Activated T-helper 9 cell treated with anti-CD3 and anti-CD28 coated beads, Interleukin-2, amount 50 U/mL, for 16 hours (primary cell): ENCODE results near the gene BFSP1.

Experiments used
- DNase-seq: peaks from one replicate; pipeline ENCODE4 v3.0.0-alpha.2; 2020; ENCODE audit warnings: low read depth

The BFSP1 gene

DNA sequence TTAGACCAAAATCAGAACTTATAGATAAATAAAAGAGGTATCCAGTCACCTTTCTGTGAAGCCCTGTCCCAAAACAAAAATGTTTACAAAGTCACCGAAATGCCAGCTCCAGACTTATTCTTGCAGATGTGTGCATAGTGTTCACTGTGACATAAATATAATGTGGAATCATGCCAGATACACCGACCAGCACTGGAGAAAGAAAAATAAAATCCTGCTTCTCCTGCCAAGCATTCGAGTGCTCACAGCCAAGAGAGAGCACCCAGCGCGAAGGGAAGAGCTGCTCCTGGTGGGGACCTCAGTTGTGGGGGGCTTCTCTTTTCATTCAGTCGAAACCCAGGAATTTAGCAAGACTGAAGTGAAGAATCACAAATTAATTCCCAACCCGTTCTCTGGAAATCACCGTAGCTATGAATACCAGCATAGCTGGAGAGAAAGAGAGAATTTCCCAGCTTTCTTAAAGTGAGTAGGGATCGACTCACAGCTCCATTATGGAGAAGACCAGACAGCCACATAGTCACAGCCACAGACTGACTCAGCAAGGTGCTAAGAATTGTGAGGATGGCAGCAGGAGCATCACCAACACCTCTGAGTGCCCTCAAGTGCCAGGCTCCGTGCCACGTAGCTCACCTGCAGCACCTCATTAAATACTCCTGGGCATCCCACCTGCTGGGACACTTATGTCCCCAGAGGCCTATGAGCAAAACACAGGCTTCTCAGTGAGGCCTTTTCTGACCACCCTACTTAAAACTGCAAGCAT is 33.2 kb downstream of the BFSP1 start:
- no peak for DNase-seq

DNA sequence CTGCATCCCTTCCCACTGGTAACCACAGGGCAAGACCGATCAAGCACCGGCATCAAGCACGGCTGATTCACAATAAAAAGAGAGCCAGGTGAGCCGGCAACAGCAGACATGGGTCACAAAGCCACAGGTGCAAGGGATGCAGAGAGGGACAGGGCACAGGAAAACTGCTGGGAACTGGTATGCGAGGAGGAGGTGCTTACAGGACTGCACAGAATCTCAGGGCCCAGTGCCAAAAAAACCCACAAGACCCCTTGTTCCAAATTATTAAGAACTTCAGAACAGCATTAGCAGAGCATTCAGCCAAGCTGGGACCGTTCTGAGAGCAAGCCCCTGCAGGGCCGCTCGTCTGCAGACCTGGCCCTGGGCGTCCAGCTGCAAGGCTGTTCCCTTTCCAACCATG is 35.4 kb downstream of the BFSP1 start:
- DNase-seq, result no peak

DNA sequence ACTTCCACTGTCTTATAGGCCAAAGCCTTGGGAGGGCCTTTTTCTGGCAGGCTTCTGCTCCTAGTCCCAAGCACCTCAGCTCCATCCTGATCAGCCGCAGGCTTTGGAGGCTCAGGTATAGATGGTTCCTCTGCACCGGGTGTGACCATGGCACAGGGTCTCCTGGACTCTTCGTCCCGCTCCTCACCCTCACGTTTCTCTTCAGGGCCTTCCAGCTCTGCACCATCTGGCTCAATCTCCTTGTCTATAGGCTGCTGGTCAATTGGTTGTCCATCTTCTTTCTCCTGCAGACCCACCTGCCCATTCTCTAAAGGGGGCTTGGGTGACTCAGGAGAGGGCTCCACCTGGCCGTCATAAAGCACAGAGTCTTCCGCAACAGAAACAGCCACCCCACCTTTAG is 37.0 kb downstream of the BFSP1 start:
- no peak for DNase-seq

DNA sequence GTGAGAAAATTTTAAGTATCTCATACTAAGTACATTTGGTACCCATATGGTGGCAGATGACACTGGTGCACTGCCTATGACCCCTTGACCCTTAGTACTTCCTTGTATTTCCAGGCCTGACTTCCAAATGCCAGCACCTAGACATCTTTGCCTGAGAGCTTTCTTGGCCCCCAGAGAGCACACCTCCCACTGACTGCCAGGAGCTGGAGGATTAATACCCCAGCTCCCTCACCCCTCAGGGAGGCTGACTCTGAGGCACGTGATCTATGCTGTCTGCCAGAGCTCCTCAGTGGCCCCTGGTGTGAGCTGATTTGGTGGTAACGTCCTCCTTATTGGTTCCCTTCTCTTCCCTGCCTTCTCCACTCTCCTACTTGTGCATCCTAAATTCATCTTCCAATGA is 38.0 kb downstream of the BFSP1 start:
- DNase-seq, result no peak

DNA sequence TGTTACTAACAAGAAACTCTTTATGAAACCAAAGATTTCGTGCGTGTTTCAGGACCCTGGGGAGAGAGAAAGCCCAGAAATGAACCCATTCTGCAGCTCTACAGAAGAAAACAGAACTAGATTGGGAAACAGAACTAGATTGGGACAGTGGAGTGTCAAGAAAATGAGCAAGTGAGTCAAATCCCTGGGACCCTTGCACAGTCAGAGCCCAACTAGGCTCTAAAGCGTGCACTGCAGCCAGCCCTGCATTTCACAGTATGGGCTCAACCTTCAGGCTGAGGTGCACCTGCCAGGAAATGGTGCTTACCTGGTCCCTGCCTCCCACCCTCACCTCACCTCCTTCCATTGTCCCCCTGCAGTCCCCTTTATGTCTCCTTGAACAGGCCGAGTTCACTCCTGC is 39.7 kb downstream of the BFSP1 start:
- DNase-seq, result no peak

DNA sequence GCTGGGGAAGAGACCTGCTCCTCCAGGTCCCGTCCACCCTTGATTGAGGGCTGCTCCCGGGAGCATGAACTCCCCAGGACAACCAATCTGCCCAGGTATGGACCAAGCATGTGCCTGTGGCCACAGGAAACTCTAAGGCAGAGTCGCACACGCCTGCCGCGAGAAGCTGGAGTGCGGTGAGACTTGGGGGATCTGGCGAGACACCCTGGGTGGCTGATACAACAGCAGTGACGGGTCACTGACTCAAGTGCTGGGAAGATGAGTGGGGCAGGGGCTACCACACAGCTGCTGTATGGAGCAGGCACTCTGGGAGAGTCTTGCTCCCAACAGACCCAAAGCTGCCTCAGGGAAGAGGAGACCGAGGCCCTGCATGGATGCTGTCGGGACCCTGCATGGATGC is 40.1 kb downstream of the BFSP1 start:
- no peak for DNase-seq

DNA sequence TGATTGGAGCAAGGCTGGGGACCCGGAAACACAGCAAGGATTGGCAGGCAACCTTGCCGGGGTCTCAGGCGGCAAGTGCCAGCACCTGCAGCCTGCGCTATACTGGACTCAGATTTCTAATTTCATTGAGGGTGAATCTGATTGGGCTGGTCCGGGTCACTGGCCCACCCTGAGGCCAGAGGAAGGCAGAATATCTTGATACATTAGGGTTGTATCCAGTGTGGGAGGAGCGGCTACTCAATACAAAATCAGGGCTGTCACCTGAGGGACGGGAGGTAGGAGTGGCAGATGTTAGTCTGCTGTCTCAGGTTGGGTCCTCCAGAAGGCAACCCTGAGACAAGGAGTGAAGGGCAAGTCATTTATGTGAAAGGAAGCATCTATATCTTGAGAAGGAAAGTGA is 40.7 kb downstream of the BFSP1 start:
- no peak for DNase-seq

DNA sequence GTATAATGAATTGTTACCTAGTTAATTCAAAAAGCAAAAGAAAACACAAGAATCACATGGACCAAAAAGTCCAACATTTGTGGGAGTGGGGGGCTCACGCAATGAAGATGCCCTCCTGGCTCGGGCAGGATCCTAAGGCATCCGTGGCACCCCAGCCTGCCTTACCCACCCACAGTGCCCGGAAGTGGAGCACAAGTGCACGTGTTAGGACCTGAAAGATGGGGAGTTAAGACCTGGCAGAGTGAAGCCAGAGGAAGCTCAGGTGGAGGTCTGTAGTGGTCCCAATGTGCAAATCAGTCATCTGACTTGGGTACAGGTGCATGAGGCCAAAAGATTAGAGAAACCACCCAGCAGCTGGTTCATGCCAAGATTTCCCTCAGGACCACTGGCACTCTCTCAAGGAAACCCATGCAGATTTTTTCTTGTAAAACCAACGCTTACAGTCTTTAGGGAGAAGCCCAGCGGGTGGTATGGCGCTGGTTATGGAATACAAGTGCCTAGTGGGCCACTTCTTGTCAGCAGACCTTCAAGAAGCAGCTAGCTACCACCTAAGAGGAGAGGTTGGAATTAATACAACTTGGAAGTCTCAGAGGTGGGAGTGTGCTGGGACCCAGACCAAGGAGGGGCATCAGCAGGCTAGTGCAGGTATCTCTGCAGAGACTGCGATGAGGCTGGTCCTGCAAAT is 42.1 kb downstream of the BFSP1 start:
- no peak for DNase-seq

DNA sequence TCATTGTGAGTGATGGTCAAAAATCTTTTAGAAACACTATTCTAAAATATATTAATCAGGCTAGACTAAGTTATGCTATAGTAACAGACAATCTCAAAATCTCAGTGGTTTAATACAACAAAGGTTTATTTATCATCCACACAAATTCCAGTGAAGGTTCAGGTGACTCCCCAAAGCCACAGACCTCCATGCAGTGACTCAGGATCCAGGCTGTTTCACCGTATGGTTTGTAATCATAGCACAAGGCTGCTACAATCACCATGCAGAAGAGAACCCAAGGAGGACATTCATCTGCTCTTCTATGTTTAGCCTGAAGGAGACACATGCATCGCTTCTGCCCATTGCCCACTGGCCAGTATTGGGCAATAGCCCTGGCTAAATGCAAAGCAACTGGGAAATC is 46.2 kb downstream of the BFSP1 start:
- no peak for DNase-seq

DNA sequence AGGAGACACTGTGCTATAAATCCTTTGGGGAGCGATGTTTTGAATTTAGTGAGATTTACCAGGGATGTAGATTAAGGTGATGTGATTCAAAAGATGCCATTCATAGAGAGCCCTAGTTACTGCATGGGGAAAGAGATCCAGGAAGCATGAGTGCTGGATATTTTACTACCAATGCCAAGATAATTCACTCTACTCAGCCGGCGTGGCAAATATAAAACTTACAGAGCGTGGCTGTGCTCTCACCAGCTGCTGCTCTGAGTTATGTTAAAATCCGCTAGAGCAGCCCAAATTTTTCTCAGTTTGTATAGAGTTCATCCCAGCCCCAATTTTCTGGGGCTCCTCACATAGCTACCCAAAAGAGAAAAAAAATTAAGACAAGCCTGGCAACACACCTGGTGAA is 48.6 kb downstream of the BFSP1 start:
- DNase-seq, result no peak

DNA sequence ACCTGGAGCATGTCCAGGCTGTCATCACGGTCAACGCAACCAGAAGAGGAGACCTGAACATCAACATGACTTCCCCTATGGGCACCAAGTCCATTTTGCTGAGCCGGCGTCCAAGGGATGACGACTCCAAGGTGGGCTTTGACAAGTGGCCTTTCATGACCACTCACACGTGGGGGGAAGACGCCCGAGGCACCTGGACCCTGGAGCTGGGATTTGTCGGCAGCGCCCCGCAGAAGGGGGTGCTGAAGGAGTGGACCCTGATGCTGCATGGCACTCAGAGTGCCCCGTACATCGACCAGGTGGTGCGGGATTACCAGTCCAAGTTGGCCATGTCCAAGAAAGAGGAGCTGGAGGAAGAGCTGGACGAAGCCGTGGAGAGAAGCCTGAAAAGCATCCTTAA is 49.5 kb downstream of the BFSP1 start:
- DNase-seq, result no peak

DNA sequence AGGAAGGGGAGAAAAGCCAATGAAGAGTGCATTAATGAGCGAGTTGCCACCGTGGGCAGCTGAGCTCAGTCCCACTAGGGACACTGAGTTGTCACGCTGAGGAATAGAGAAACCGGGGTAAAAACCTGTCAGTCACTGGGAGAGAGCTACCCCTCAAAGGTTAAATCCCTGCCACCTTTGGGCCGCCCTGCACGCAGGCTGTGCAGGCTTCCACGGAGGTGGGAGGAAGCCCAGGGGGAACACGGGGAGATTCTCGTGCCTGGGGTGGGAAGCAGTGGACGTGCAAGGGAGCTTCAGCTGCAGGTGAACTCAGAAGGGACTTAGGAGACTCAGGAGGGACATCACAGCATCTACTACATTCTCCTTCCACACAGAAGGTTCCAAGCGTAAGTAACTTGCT is 50.5 kb downstream of the BFSP1 start:
- no peak for DNase-seq

DNA sequence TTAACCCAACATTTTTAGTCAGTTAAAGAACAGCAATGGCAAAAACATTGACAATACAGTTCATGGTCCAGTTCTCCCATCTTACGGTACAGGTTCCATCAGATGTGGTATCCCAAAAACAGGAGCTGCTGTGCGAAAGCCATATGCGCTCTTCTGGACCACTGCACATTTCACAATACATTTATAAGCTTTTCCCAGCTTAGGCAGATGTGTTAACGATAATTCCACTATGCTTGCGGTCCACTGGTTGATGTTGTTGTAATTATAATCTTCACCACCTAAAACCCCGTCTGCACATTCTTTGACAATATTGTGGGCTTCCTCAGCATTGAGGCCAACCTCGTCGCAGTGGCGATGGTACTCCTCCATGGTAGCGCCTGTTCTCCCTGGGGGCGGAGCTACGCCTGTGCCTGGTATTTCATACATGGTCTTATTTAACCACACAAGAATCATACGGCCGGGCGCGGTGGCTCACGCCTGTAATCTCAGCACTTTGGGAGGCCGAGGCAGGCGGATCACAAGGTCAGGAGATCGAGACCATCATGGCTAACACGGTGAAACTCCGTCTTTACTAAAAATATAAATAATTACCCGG is 52.0 kb downstream of the BFSP1 start:
- no peak for DNase-seq

DNA sequence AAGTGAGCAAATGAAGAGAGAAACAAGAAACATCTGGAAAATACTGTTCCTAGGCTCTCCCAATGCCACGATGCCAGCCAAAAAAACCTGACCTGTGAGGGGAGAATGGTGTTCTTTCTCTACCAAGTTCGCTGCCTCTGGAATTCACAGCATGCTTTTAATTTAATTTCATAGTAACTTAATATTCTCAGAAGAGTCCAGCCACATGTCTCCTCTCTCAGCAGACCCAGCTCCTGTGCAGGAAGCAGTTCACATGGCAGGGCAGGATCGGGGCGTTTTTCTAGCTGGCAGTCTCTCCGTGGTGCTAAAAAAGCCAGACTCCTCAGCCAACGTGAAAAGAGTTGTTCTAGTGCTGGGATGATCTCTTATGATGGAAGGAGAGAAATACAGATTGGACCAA is 57.5 kb downstream of the BFSP1 start:
- DNase-seq, result no peak

DNA sequence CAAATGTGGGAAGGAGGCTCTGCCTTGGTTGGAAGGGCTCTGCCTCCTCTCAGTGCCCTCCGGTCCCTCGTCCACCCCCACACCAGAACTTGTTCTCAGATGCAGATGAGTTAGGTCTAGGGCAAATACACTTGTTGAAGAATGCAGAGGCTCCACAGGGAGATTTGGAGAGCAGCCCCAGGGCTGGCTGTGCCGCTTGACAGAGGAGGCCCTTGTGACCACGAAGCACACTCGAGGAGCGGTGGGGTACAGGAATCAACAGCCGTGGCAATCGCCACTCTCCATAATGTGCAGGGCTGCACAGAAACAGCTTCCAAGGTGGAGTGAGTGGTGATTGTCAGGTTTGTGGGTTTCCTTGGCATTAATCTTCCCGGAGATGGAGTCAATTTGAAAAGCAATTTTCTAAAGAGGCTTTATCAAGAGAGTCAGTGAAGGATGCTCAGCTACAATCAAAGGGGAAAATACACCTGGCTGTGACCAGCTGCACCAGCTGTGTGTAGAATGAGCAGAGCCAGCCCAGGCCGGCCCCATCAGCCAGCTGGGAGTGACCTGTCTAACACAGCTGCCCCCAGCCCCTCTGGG is 59.5 kb downstream of the BFSP1 start:
- no peak for DNase-seq

DNA sequence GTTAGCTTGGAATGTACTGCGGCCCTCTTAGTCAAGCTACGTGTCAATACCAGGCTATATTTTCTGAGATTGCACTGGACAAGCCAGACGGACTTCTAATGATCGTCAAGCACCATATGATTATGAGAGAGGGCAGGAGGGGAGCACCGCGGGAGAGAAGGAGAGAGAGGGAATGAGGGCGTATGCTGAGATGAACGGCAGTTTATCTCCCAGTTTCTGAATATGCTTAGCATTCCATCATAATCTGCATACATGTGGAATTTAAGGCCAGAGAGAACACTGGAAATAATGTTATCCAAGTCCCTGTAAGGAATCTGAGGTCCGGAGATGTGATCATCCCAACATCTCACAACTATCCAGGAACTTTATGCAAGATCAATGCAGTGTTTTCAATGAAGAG is 60.2 kb downstream of the BFSP1 start:
- no peak for DNase-seq

DNA sequence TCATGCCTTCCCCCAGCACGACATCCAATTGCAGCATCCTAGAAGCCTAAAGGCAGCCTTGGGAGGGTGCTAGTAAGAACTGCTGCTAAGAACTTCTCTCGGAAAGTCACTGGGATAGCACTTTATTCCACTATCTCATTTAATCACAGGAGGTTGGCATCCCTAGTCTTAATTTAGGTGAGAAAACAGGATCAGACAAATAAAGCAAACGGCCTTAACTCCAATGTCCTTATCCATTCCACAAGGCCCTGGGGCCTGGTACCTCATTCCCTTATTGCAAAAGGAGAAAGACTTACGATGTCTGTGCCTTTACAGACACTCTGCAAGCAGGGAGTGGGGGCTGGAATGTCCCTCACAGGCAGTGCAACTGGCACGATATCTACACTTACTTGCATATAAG is 60.7 kb downstream of the BFSP1 start:
- DNase-seq, result no peak

DNA sequence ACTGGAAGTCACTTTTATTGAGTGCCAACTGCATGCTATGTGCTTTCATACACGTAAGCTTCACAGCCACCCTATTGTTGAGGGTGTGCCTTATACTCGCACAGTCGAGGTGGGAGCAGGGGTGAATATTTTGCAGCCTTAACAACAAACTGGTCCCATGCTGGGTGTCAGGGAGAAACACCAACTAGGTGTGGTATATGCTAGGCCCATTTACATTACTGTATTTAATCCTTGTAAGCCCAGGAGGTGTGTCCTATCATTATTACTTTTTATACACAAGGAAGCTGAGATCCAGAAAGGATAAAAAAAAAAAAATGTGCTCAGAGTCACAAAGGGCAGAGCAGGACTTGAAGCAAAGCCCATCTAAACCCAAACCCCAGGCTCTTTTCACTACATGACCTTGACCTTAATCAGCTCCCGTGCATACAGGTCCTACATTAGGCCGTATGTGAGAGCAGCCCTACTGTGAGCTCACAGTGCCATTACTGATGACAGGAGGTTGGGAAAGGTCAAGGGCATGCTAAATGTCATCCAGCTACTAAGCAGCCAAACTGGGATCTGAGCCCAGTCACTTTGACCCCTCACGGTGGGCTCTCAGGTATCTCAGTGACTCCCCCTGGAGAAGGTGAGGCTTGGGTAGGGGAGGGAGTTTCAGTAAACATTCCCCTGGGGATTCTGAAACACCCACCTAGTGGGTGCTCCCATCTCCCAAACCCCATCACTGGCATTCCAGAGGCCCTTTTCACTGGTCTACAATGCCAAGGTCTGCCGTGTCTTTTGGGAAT is 61.7 kb downstream of the BFSP1 start:
- no peak for DNase-seq

DNA sequence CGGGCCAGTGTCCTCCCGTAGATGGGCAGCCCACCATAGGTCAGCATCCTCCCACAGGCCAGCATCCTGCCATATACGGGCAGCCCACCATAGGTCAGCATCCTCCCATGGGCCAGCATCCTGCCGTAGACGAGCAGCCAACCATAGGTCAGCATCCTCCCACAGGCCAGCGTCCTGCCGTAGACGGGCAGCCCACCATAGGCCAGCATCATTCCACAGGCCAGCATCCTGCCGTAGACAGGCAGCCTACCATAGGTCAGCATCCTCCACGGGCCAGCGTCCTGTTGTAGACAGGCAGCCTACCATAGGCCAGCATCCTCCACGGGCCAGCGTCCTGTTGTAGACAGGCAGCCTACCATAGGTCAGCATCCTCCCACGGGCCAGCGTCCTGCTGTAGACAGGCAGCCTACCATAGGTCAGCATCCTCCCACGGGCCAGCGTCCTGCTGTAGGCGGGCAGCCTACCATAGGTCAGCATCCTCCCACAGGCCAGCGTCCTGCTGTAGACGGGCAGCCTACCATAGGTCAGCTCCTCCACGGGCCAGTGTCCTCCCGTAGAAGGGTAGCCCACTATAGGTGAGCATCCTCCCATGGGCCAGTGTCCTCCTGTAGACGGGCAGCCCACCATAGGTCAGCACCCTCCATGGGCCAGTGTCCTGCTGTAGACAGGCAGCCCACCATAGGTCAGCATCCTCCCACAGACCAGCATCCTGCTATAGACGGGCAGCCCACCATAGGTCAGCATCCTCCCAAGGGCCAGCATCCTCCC is 62.9 kb downstream of the BFSP1 start:
- DNase-seq, result no peak

DNA sequence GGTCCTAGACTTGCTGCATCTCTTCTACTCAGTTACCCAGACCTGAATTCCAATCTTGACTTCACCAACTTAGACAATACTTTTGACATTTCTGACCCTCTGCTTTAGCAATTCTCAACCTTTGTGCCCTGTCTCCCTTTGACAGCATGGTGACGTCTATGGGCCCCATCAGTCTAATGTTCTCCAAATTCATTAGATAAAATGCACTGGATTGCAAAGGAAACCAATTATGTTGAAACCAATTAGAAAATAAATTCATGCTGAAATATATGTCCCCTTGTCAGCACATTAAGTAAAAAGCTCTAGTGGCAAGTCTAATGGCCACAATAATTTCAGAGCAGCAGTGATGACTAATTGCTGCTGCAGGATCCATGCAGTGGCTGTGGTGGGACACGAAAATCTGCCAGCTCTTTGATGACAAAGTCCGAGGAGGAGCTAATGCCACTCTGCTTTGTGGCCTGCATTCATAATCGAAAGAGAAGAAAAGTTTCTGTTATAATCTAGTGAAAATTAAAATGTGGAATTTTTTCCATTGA is 64.0 kb downstream of the BFSP1 start:
- no peak for DNase-seq

DNA sequence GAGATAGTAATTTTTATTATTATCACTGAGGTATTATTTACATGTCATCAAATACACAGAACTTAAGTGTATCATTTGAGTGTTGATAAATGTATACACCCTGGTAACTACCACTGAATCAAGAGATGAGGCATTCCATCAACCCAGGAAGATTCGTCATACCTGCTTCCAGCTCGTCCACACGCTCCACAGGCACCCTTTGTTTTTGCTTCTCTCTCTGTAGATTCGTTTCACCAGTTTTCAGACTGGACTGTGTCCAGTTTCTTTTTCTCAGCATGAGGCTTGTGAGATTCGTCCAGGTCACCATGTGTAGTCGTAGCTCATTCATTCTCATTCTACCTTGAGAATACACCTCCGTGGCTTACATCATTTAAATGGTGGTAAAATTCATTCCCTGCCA is 64.5 kb downstream of the BFSP1 start:
- no peak for DNase-seq
